Measurements from ENCODE around the gene ZC3H18.
A peak's percentile ranks its signal among the peaks of the same experiment; 100 is the strongest.

- TF ChIP-seq CTCF (conservative IDR thresholded peaks at IDR 0.05; ENCODE audit: low read depth, low read length) (no peak), RFX5 (IDR thresholded peaks at IDR 0.05; ENCODE audit: low read depth, low read length) (no peak), POLR2A (IDR thresholded peaks at IDR 0.05; ENCODE audit: low read depth, low read length) (no peak), MXI1 (IDR thresholded peaks at IDR 0.05; ENCODE audit: borderline replicate concordance, low read depth, low read length) (no peak), SMC3 (IDR thresholded peaks at IDR 0.05; ENCODE audit: low read depth, low read length) (no peak), RAD21 (IDR thresholded peaks at IDR 0.05; ENCODE audit: low read length) (no peak), FOS (IDR thresholded peaks at IDR 0.05; ENCODE audit: low read depth, low read length) (peak; percentile 18; the same call in 1 of the 2 replicates), RCOR1 (IDR thresholded peaks at IDR 0.05; ENCODE audit: insufficient replicate concordance, low read length) (no peak), BHLHE40 (IDR thresholded peaks at IDR 0.05; ENCODE audit: low read depth, low read length) (peak; percentile 73), CHD1 (IDR thresholded peaks at IDR 0.05; ENCODE audit: low read depth, low read length) (no peak), MAFK (IDR thresholded peaks at IDR 0.05; ENCODE audit: low read depth, low read length) (peak; percentile 58)
These were observed 49.9 kb downstream of the ZC3H18 start for GRCh38 chr16:88619859-88620815.
